Measurements from ENCODE around the gene COL12A1.

Gene COL12A1

GRCh38 chr6:75176076-75176582 is 29.7 kb downstream of the COL12A1 start:
- DNase-seq, result no peak

- DNase-seq, result no peak
Observed at GRCh38 chr6:75171986-75172385, 33.9 kb downstream of the COL12A1 start.

- DNase-seq, result no peak
Observed at GRCh38 chr6:75171567-75171966, 34.3 kb downstream of the COL12A1 start.

- no peak for DNase-seq
Observed at GRCh38 chr6:75170691-75171560, 34.9 kb downstream of the COL12A1 start.

- DNase-seq, result no peak
Observed at GRCh38 chr6:75169689-75170586, 35.9 kb downstream of the COL12A1 start.

- DNase-seq, result no peak
Observed at GRCh38 chr6:75167851-75168250, 38.0 kb downstream of the COL12A1 start.

GRCh38 chr6:75167325-75167724 is 38.5 kb downstream of the COL12A1 start:
- no peak for DNase-seq

- no peak for DNase-seq
Observed at GRCh38 chr6:75166773-75167172, 39.1 kb downstream of the COL12A1 start.

GRCh38 chr6:75166236-75166635 is 39.6 kb downstream of the COL12A1 start:
- DNase-seq, result no peak

- no peak for DNase-seq
Observed at GRCh38 chr6:75158176-75158575, 47.7 kb downstream of the COL12A1 start.

GRCh38 chr6:75157336-75157735 is 48.5 kb downstream of the COL12A1 start:
- no peak for DNase-seq

- DNase-seq, result no peak
Observed at GRCh38 chr6:75156186-75156878, 49.5 kb downstream of the COL12A1 start.

- no peak for DNase-seq
Observed at GRCh38 chr6:75155631-75156030, 50.2 kb downstream of the COL12A1 start.

- no peak for DNase-seq
Observed at GRCh38 chr6:75154973-75155372, 50.9 kb downstream of the COL12A1 start.

- DNase-seq, result no peak
Observed at GRCh38 chr6:75150685-75151412, 55.0 kb downstream of the COL12A1 start.

GRCh38 chr6:75149696-75150095 is 56.2 kb downstream of the COL12A1 start:
- DNase-seq, result no peak

GRCh38 chr6:75149240-75149639 is 56.6 kb downstream of the COL12A1 start:
- no peak for DNase-seq

- no peak for DNase-seq
Observed at GRCh38 chr6:75147512-75147911, 58.3 kb downstream of the COL12A1 start.

- DNase-seq, result no peak
Observed at GRCh38 chr6:75145976-75146375, 59.9 kb downstream of the COL12A1 start.

GRCh38 chr6:75145211-75145610 is 60.6 kb downstream of the COL12A1 start:
- DNase-seq, result no peak

- no peak for DNase-seq
Observed at GRCh38 chr6:75144386-75144785, 61.5 kb downstream of the COL12A1 start.

GRCh38 chr6:75143191-75143590 is 62.7 kb downstream of the COL12A1 start:
- DNase-seq, result no peak

All from NCI-H2171 treated with DMSO at 0.1 percent for 48 hours (cell line).